ENCODE measurements around the gene NXPH1. TPM values are rescaled to one million over a fixed set of nuclear protein-coding genes. Genes with fewer than 3 reads are reported as not detected.

Gene NXPH1
- total and polyA plus RNA-seq, 9 of the 15 experiments (the other 6 are each of a cell fraction or from before 2014, with no cell fraction given) = 0.16 TPM; not detected in 8

GRCh38 chr7:8418629-8419245, 14.7 kb upstream of the NXPH1 start (continued):
- TF ChIP-seq FOXA3 (CRISPR knock-in tag; conservative IDR thresholded peaks at IDR 0.05 in 1 of 2, IDR thresholded peaks at IDR 0.05 in 1 of 2) (no peak), GATA2 (CRISPR knock-in tag; IDR thresholded peaks at IDR 0.05) (no peak), AFF4 (CRISPR knock-in tag; IDR thresholded peaks at IDR 0.05) (no peak), REST (IDR thresholded peaks at IDR 0.05; ENCODE audit: borderline replicate concordance) (peak; percentile 73), REST (CRISPR knock-in tag; IDR thresholded peaks at IDR 0.05; ENCODE audit: low read depth) (no peak)
